Measurements from ENCODE around the gene OR2J1. TPM values are rescaled to one million over a fixed set of nuclear protein-coding genes. Genes with fewer than 3 reads are reported as not detected.

OR2J1 gene
- total and polyA plus RNA-seq, 2 donors (not counting 3 experiments of a cell fraction or from before 2014, with no cell fraction given), result not detected

GRCh38 chr6:29129326-29130012 is 30.2 kb downstream of the OR2J1 start:
- TF ChIP-seq GATA2 (IDR thresholded peaks at IDR 0.05; ENCODE audit: insufficient read depth, insufficient read length, low read depth, low read length) (no peak), FOS (IDR thresholded peaks at IDR 0.05; ENCODE audit: borderline replicate concordance, insufficient read depth, low read length) (no peak), JUN (IDR thresholded peaks at IDR 0.05; ENCODE audit: borderline replicate concordance, insufficient read depth, insufficient read length, low read depth) (no peak), POLR2AphosphoS5 (IDR thresholded peaks at IDR 0.05; ENCODE audit: insufficient read depth, low read depth, low read length) (no peak), MAX (IDR thresholded peaks at IDR 0.05; ENCODE audit: insufficient read depth, insufficient read length) (no peak), POLR2A (IDR thresholded peaks at IDR 0.05; ENCODE audit: low read depth, low read length) (no peak), MYC (IDR thresholded peaks at IDR 0.05; ENCODE audit: low read depth, low read length) (no peak), EZH2 (IDR thresholded peaks at IDR 0.05; ENCODE audit: borderline replicate concordance, low read depth, low read length, severe bottlenecking) (no peak), CTCF (IDR thresholded peaks at IDR 0.05; ENCODE audit: extremely low read depth in 1 of 2, insufficient read depth in 1 of 2, low read depth in 1 of 2, low read length in 2 of 2) (no peak)
- Histone ChIP-seq H4K20me1 (replicated peaks; ENCODE audit: control insufficient read depth, extremely low read depth, insufficient read depth, low read length) (no peaks in the 10 kb centered on the region), H3K9me1 (replicated peaks; ENCODE audit: control insufficient read depth, extremely low read depth, insufficient read depth, low read length) (no peaks in the 10 kb centered on the region), H3K27ac (ENCODE audit: insufficient read depth, low read depth, low read length) (no peak overlapping the region), H3K9ac (replicated peaks; ENCODE audit: extremely low read depth, insufficient read depth, low read length) (no peak overlapping the region), H3K79me2 (ENCODE audit: control insufficient read depth, insufficient read depth, low read length) (no peaks in the 10 kb centered on the region), H3K27me3 (ENCODE audit: control insufficient read depth in 2 of 2, insufficient read depth in 2 of 2, low read length in 2 of 2) (no peaks in the 10 kb centered on the region), H2AFZ (ENCODE audit: low read depth, low read length) (no peak overlapping the region), H3K4me3 (replicated peaks in 1 of 3; ENCODE audit: insufficient read depth in 1 of 3, low read depth in 1 of 3, low read length in 3 of 3) (no peak overlapping the region), H3K4me2 (ENCODE audit: insufficient read depth, low read length) (no peak overlapping the region), H3K36me3 (ENCODE audit: control insufficient read depth in 2 of 2, extremely low read depth in 1 of 2, insufficient read depth in 2 of 2, low read length in 2 of 2) (no peaks in the 10 kb centered on the region), H3K4me1 (ENCODE audit: control insufficient read depth, extremely low read depth, insufficient read depth, low read length) (no peaks in the 10 kb centered on the region), H3K9me3 (replicated peaks; ENCODE audit: control insufficient read depth, insufficient read depth, low read length) (no peaks in the 10 kb centered on the region)
- no TSS peak for BruUV-seq (replicated peaks)
- intact Hi-C loops (cut with micrococcal nuclease), result no loop called here
- no peak for FAIRE-seq
- CTCF ChIA-PET, result no interaction called here
- DNase-seq (ENCODE audit: low read depth, low spot score), result no peak
- POLR2A ChIA-PET, result no interaction called here
- dilution Hi-C loops (cut with MboI; ENCODE audit: extremely low pct_ligation_motif_present, low sequenced_read_pairs), result no loop called here

All from endothelial cell of umbilical vein (primary cell).